KMS-11 (cell line): ENCODE data around the gene KDF1.

Experiments
- H2AFZ ChIP-seq: fragments of 200-600 bp; sonication (generic); 2 replicates; pipeline ENCODE4 v1.6.1; 2016; ENCODE audit warnings: antibody characterized with exemption, mixed run types, low read depth
- H3K27ac ChIP-seq: fragments of 200-600 bp; sonication (generic); 2 replicates; pipeline ENCODE4 v1.6.1; 2016; ENCODE audit warnings: mild to moderate bottlenecking, mixed run types
- H3K27me3 ChIP-seq: fragments of 200-600 bp; sonication (generic); 2 replicates; pipeline ENCODE4 v1.6.1; 2017; ENCODE audit warnings: mild to moderate bottlenecking, low read depth, mixed run types, moderate library complexity; ENCODE audit not compliant: insufficient read depth
- H3K36me3 ChIP-seq: fragments of 200-600 bp; sonication (generic); 2 replicates; pipeline ENCODE4 v1.6.1; 2017; ENCODE audit warnings: mild to moderate bottlenecking, mixed run types; ENCODE audit not compliant: insufficient read depth
- H3K4me1 ChIP-seq: fragments of 200-600 bp; sonication (generic); 2 replicates; pipeline ENCODE4 v1.6.1; 2016; ENCODE audit warnings: mild to moderate bottlenecking, low read depth, mixed run types; ENCODE audit not compliant: poor library complexity, severe bottlenecking
- H3K4me2 ChIP-seq: fragments of 200-600 bp; sonication (generic); 2 replicates; pipeline ENCODE4 v1.7.0; 2016; ENCODE audit warnings: mild to moderate bottlenecking, mixed run types
- H3K4me3 ChIP-seq: fragments of 200-600 bp; sonication (generic); IDR thresholded peaks from 2 replicates; pipeline ENCODE4 v1.6.1; 2017; ENCODE audit warnings: low read depth, low read length, mixed read lengths; ENCODE audit not compliant: insufficient read depth
- H3K79me2 ChIP-seq: fragments of 200-600 bp; sonication (generic); 2 replicates; pipeline ENCODE4 v1.6.1; 2016; ENCODE audit warnings: low read depth, mixed run types; ENCODE audit not compliant: insufficient read depth
- H3K9ac ChIP-seq: fragments of 200-600 bp; sonication (generic); 2 replicates; pipeline ENCODE4 v1.6.1; 2016; ENCODE audit warnings: mild to moderate bottlenecking, mixed run types
- H4K20me1 ChIP-seq: fragments of 200-600 bp; sonication (generic); 2 replicates; pipeline ENCODE4 v1.6.1; 2016; ENCODE audit warnings: mild to moderate bottlenecking, mixed run types; ENCODE audit not compliant: insufficient read depth
- CTCF ChIP-seq: fragments of 200-600 bp; sonication (generic); conservative IDR thresholded peaks from 2 replicates; pipeline ENCODE4 v1.6.1; 2017; ENCODE audit warnings: low read depth, mild to moderate bottlenecking, antibody characterized with exemption, low read length, moderate library complexity, mixed read lengths

Gene KDF1

GRCh38 chr1:26922901-26923300 is 37.4 kb downstream of the KDF1 start:
- Histone ChIP-seq H3K4me3 (no peak overlapping the region), H2AFZ (no peak overlapping the region), H3K36me3 (peaks cover 7% of the 10 kb centered on the region; the same call in 1 of the 2 replicates), H3K9ac (no peak overlapping the region), H4K20me1 (no peaks in the 10 kb centered on the region), H3K27me3 (no peaks in the 10 kb centered on the region), H3K4me1 (peaks cover 24% of the 10 kb centered on the region), H3K27ac (no peak overlapping the region), H3K79me2 (peaks cover 36% of the 10 kb centered on the region), H3K4me2 (peak overlapping the region; percentile 89)
- no peak for TF ChIP-seq CTCF

DNA sequence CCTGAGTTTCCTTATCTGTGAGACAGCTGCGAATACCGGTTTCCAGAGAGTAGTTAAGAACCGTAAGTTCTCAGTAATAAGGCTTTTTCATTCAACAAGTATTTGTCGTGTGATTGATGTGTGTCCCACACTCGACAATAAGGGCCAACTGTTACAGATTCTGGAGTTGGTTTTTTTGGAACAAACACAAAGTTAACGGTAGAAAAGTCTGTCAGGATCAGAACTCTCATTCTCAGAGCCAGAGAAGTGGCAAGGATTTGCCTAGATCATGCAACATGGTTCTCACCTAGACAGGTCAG is 37.9 kb downstream of the KDF1 start:
- peak overlapping the region; percentile 82 for H3K4me3 ChIP-seq
- no peaks in the 10 kb centered on the region for H4K20me1 ChIP-seq
- peak overlapping the region; percentile 91; the same call in 1 of the 2 replicates for H3K9ac ChIP-seq
- H2AFZ ChIP-seq = peak overlapping the region; percentile 70; the same call in 1 of the 2 replicates
- H3K36me3 ChIP-seq = peaks cover 7% of the 10 kb centered on the region; the same call in 1 of the 2 replicates
- peaks cover 36% of the 10 kb centered on the region for H3K79me2 ChIP-seq
- no peaks in the 10 kb centered on the region for H3K27me3 ChIP-seq
- peaks cover 24% of the 10 kb centered on the region for H3K4me1 ChIP-seq
- no peak for TF ChIP-seq CTCF
- H3K27ac ChIP-seq = peak overlapping the region; percentile 68
- peak overlapping the region; percentile 89 for H3K4me2 ChIP-seq

DNA sequence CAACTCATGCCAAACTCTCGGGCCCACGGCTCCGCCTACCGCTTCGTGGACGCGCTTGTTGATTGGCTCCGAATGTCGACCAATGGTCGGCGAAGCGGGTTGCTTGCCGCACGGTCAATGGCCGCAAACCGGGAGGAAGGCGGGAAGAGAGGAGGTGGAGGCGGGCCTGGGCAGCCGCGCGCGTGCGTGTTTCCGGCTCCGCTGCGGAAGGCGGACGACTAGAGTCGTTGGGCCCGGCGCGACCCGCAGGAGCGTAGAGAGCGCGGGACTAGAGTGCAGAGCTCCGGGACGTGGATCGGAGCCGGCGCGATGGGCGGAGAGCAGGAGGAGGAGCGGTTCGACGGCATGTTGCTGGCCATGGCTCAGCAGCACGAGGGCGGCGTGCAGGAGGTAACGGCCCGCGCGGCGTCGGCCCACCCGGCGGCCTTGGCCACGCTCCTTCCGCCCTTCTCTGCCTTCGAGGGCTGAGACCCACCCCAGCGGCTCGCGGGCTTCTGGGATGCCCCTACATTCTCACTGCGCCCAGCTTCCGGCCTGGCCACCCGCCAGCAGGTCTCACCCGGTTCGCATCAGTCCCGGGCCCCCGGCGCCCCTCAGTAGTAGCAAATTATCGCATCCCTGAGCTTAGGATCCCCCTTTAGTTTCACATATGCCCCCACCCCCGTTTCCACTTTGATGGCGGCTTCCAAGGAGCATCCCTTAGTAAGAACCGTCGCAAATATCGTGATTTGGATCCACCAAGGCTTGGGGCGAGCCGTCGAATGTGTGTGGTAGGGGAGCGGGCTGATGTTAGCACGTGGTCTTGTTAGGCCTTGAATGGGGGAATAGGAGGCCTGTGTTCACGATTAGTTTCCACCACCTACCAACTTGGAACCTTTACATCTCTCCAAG is 38.5 kb downstream of the KDF1 start, which contains the start of gene NUDC:
TSS of gene NUDC (plus strand) at position 204 of the 891 bp plus-strand sequence. CDS start at position 310, 106 bp downstream.
- Histone ChIP-seq H3K27ac (peak within 1 kb of the TSS; percentile 68), H3K9ac (peak within 1 kb of the TSS; percentile 91), H3K4me1 (peaks cover 24% of the 10 kb centered on the region), H3K4me3 (peak within 1 kb of the TSS; percentile 82), H4K20me1 (no peaks in the 10 kb centered on the region), H2AFZ (peak within 1 kb of the TSS; percentile 70), H3K4me2 (peak within 1 kb of the TSS; percentile 89), H3K36me3 (peaks cover 7% of the 10 kb centered on the region; the same call in 1 of the 2 replicates), H3K27me3 (no peaks in the 10 kb centered on the region), H3K79me2 (peaks cover 36% of the 10 kb centered on the region)
- no peak for TF ChIP-seq CTCF

DNA sequence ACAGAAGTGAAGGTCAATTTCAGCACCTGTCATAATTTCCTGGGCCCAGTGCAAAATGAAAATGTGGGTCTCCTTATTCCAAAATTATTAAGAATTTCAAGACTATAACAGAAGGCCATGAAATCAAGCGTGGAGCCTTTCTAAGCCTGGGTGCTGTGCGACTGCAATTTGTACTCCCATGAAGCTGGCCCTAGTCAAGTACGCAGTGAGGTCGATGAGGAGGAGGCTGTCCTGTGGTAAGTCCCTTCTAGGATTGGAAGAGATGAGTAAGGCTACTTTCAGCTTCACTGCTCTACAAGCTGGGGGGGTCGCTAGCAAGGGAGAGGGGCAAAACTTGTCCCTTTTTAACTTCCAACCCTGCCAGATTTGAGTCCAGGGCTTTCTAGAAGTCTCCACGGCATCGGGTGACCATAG is 39.1 kb downstream of the KDF1 start:
- Histone ChIP-seq H2AFZ (peak overlapping the region; percentile 70), H4K20me1 (no peaks in the 10 kb centered on the region), H3K79me2 (peaks cover 32% of the 10 kb centered on the region), H3K36me3 (peaks cover 7% of the 10 kb centered on the region; the same call in 1 of the 2 replicates), H3K4me1 (peaks cover 24% of the 10 kb centered on the region), H3K4me2 (peak overlapping the region; percentile 89; the same call in 1 of the 2 replicates), H3K9ac (peak overlapping the region; percentile 91; the same call in 1 of the 2 replicates), H3K4me3 (no peak overlapping the region), H3K27me3 (no peaks in the 10 kb centered on the region), H3K27ac (peak overlapping the region; percentile 68)
- no peak for TF ChIP-seq CTCF
